Renal cortex interstitium (tissue), 11 donors: ENCODE measurements around the gene MARS1. TPM values are rescaled to one million over a fixed set of nuclear protein-coding genes. Genes with fewer than 3 reads are reported as not detected.
"Not testable (repeated sequence)": the region's sequence is repeated elsewhere in the genome, so short reads cannot be mapped to it uniquely, and the experiment has no call there.

Experiments
- DNase-seq, 11 donors: peaks; one replicate each; pipeline ENCODE4 v3.0.0-alpha.2; 2013; ENCODE audit warnings: low read depth in 9 of 11, low spot score in 4 of 11; ENCODE audit errors: extremely low read depth in 1 of 11
- polyA plus RNA-seq, 3 donors: library from polyadenylated mRNA; unstranded; fragments of 120-200 nt; gene quantifications; one replicate each; pipeline ENCODE4 v1.2.1, GENCODE V29; 2013; ENCODE audit not compliant: insufficient read length in 3 of 3

MARS1 gene
- polyA plus RNA-seq, 3 donors, result 113 to 145 (median 114) TPM

GRCh38 chr12:57479376-57480115 lies 8.3 kb upstream of the MARS1 start, which contains the start of gene ARHGAP9:
Gene ARHGAP9 (minus strand): TSS chr12:57479866. CDS start chr12:57479406, 460 bp downstream.
- no peak for DNase-seq

GRCh38 chr12:57481671-57482070 lies 6.2 kb upstream of the MARS1 start:
- no peak for DNase-seq

- DNase-seq, result no peak
Measured at GRCh38 chr12:57483466-57483865, 4.4 kb upstream of the MARS1 start.

GRCh38 chr12:57485695-57486094 lies 2.2 kb upstream of the MARS1 start:
- DNase-seq, result no peak

- no peak for DNase-seq
Measured at GRCh38 chr12:57487055-57487596, 742 bp upstream of the MARS1 start.

GRCh38 chr12:57488402-57489156 lies 711 bp downstream of the MARS1 start:
- DNase-seq, result no peak

- no peak for DNase-seq
Measured at GRCh38 chr12:57489157-57489641, 1.3 kb downstream of the MARS1 start.

GRCh38 chr12:57490126-57490525 lies 2.3 kb downstream of the MARS1 start:
- DNase-seq, result no peak

- DNase-seq, result no peak
Measured at GRCh38 chr12:57491393-57492280, 3.8 kb downstream of the MARS1 start.

- DNase-seq, result not testable (repeated sequence)
Measured at GRCh38 chr12:57495051-57495701, 7.3 kb downstream of the MARS1 start.

GRCh38 chr12:57496822-57497221 lies 9.0 kb downstream of the MARS1 start:
- DNase-seq, result no peak

GRCh38 chr12:57497223-57498131 lies 9.6 kb downstream of the MARS1 start:
- DNase-seq, result no peak

GRCh38 chr12:57498132-57498502 lies 10.2 kb downstream of the MARS1 start:
- no peak for DNase-seq

GRCh38 chr12:57498571-57498970 lies 10.7 kb downstream of the MARS1 start:
- no peak for DNase-seq

- no peak for DNase-seq
Measured at GRCh38 chr12:57500213-57500612, 12.3 kb downstream of the MARS1 start.

- not testable (repeated sequence) for DNase-seq
Measured at GRCh38 chr12:57502311-57502969, 14.6 kb downstream of the MARS1 start.

- DNase-seq, result not testable (repeated sequence)
Measured at GRCh38 chr12:57506541-57506940, 18.7 kb downstream of the MARS1 start.
